Chondrocyte (in vitro differentiated cells): ENCODE measurements around the gene FSIP1. TPM values are rescaled to one million over a fixed set of nuclear protein-coding genes. Genes with fewer than 3 reads are reported as not detected.

ENCODE experiments used
- DNase-seq: peaks from one replicate; pipeline ENCODE4 v3.0.0; 2021; ENCODE audit warnings: mixed read lengths, low spot score
- H3K27ac Mint-ChIP-seq: one replicate; pipeline ENCODE4 v1.8.0; 2021; ENCODE audit warnings: mild to moderate bottlenecking, moderate library complexity, mixed read lengths; ENCODE audit not compliant: unreplicated experiment
- H3K27me3 Mint-ChIP-seq: 2 replicates; pipeline ENCODE4 v1.8.0; 2021; ENCODE audit warnings: low read depth, mixed read lengths
- H3K36me3 Mint-ChIP-seq: 2 replicates; pipeline ENCODE4 v1.8.0; 2021; ENCODE audit warnings: low read depth, mixed read lengths
- H3K4me1 Mint-ChIP-seq: 2 replicates; pipeline ENCODE4 v1.8.0; 2021; ENCODE audit warnings: low read depth, mild to moderate bottlenecking, mixed read lengths
- H3K4me3 Mint-ChIP-seq: one replicate; pipeline ENCODE4 v1.8.0; 2021; ENCODE audit warnings: mild to moderate bottlenecking, moderate library complexity, mixed read lengths; ENCODE audit not compliant: unreplicated experiment
- H3K9me3 Mint-ChIP-seq: 2 replicates; pipeline ENCODE4 v1.8.0; 2021; ENCODE audit warnings: low read depth, mixed read lengths
- total RNA-seq: library from RNA; stranded (reverse); gene quantifications from 3 replicates; pipeline ENCODE4 v1.2.1, GENCODE V29; 2021
- TF ChIP-seq, protein P1 (sequence below): fragments of 200-600 bp; sonication (generic); IDR thresholded peaks from 2 replicates; pipeline ENCODE4 v1.5.0; 2021; ENCODE audit warnings: antibody characterized with exemption, mild to moderate bottlenecking, moderate library complexity

FSIP1 gene
- total RNA-seq, 1 donor from 2014 or later, result 0.40 TPM

DNA sequence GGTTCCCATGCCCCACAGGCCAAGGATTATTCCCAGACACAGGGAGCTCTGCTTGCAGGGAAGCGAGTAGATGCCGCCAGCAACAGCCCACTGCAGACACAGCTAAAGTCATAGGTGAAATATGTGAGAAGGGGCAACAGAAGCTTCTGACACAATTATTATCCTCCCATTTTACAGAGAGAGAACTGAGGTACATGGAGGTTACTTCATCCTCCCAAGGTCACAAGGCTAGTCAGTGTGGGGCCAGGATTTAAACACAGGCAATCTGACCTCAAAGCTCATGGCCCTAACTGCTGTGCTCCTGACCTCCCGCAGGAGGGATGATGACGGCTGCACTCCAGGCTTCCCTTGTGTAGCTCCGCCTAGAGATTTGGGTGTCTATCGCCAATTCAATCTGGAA, 15.7 kb upstream of the FSIP1 start:
- Mint-ChIP-seq H3K4me3 (no peak overlapping the region), H3K27me3 (no peaks in the 10 kb centered on the region), H3K9me3 (no peaks in the 10 kb centered on the region), H3K4me1 (no peaks in the 10 kb centered on the region), H3K27ac (no peak overlapping the region), H3K36me3 (peaks cover 18% of the 10 kb centered on the region)
- TF ChIP-seq, protein P1, sequence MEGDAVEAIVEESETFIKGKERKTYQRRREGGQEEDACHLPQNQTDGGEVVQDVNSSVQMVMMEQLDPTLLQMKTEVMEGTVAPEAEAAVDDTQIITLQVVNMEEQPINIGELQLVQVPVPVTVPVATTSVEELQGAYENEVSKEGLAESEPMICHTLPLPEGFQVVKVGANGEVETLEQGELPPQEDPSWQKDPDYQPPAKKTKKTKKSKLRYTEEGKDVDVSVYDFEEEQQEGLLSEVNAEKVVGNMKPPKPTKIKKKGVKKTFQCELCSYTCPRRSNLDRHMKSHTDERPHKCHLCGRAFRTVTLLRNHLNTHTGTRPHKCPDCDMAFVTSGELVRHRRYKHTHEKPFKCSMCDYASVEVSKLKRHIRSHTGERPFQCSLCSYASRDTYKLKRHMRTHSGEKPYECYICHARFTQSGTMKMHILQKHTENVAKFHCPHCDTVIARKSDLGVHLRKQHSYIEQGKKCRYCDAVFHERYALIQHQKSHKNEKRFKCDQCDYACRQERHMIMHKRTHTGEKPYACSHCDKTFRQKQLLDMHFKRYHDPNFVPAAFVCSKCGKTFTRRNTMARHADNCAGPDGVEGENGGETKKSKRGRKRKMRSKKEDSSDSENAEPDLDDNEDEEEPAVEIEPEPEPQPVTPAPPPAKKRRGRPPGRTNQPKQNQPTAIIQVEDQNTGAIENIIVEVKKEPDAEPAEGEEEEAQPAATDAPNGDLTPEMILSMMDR, result no peak
- DNase-seq, result no peak

DNA sequence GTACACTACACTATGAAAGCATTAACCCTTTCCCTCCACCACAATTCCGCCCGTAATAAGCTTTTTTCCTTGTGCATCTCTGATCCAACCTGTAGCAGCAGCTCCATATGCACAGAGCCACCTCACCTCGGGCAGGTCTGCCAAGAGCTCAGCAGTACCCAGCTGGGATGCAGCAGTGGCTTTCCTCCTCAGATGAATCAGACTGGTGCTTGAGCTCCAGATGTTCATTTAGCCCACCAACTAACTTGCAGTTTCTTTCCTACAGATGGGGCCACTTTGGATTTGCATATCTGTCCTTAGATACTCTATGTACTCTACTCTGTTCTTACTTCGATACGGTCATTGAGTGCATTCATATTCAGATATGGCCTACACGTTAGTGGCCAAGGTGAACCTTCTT, 14.8 kb upstream of the FSIP1 start:
- Mint-ChIP-seq H3K4me3 (no peak overlapping the region), H3K27me3 (no peaks in the 10 kb centered on the region), H3K27ac (no peak overlapping the region), H3K4me1 (peaks cover 7% of the 10 kb centered on the region), H3K36me3 (peaks cover 18% of the 10 kb centered on the region), H3K9me3 (no peaks in the 10 kb centered on the region)
- TF ChIP-seq, protein P1, result no peak
- DNase-seq, result no peak

DNA sequence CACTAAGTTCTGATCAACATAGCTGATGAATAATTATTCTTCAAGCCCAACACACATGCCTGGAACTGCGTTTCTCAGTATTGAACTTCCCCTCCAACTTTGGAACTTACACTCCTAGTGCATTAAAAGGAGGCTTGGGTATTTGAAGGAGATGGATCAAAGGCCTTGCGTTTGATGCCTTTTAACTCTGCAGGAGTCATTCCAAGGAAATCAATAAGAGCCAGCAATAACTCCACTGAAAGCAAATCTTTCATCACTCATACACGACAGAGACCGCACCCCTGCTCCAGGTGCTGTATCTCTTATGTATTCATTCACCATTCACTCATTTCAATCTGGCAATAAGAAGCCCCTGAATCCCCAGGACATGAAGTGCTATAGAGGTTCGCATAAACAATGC, 14.0 kb upstream of the FSIP1 start:
- no peak overlapping the region for H3K27ac Mint-ChIP-seq
- H3K9me3 Mint-ChIP-seq, result no peaks in the 10 kb centered on the region
- TF ChIP-seq, protein P1, result no peak
- DNase-seq, result no peak
- H3K36me3 Mint-ChIP-seq, result peaks cover 17% of the 10 kb centered on the region
- H3K27me3 Mint-ChIP-seq, result no peaks in the 10 kb centered on the region
- H3K4me3 Mint-ChIP-seq, result no peak overlapping the region
- peaks cover 13% of the 10 kb centered on the region for H3K4me1 Mint-ChIP-seq

DNA sequence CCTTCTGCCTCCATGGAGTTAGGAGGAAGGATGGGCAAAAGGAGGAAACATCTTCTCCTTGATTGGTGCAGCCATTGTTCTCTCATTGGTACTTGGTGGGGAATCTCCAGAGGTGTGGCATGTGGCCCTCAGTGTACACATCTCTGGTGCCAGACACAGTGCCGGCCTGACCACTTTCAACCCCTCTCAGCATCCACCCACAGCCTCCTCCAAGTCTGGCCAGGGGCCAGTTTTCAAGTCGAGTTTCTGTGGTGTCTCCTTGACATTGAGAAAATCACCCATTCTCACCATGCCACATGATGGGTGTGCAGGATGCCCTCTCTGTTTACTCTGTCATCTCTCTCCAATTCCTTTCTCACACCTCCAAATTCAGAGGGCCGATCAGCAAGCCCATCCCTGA, 12.8 kb upstream of the FSIP1 start:
- TF ChIP-seq, protein P1, result no peak
- no peaks in the 10 kb centered on the region for H3K27me3 Mint-ChIP-seq
- H3K36me3 Mint-ChIP-seq, result peaks cover 11% of the 10 kb centered on the region
- peaks cover 13% of the 10 kb centered on the region for H3K4me1 Mint-ChIP-seq
- H3K4me3 Mint-ChIP-seq, result no peak overlapping the region
- no peaks in the 10 kb centered on the region for H3K9me3 Mint-ChIP-seq
- no peak for DNase-seq
- no peak overlapping the region for H3K27ac Mint-ChIP-seq

DNA sequence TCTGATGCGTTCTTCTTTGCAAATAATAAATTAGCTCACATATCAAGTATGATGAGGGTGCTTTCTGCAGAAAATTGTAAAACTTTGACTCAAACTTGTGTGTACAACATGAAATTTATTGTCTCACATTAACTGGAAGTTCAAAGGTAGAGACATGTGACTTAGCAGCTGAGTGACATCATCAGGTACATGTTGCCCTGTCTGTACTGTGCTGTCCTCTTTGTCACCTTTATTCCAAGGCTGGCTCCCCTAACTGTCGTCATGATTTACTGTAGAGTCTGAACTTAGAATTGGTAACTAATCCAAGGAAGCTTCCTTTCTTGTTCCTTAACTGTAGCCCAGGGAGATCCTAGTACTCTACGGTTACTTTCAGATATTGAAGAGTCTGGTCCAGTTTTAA, 12.3 kb upstream of the FSIP1 start:
- Mint-ChIP-seq H3K4me3 (no peak overlapping the region), H3K27ac (no peak overlapping the region), H3K9me3 (no peaks in the 10 kb centered on the region), H3K27me3 (no peaks in the 10 kb centered on the region), H3K4me1 (peaks cover 13% of the 10 kb centered on the region), H3K36me3 (peaks cover 6% of the 10 kb centered on the region)
- TF ChIP-seq, protein P1, result no peak
- DNase-seq, result no peak
